CD4-positive, alpha-beta T cell (primary cell): ENCODE data around the gene MXI1. TPM values are rescaled to one million over a fixed set of nuclear protein-coding genes. Genes with fewer than 3 reads are reported as not detected.

Experiments used
- ATAC-seq: fragments of 200-7000 bp; cut with Tn5 transposase; one replicate; pipeline ENCODE4 v1.10.0; 2022; ENCODE audit warnings: mild to moderate bottlenecking; ENCODE audit not compliant: poor library complexity
- CTCF ChIA-PET: fragments of 350-600 bp; sonication (Branson Sonifier 250); formaldehyde crosslinking; loops from one replicate; lab custom pipeline; 2021; ENCODE audit warnings: antibody characterized with exemption, inconsistent platforms; lab: Charles Lee
- POLR2A ChIA-PET: fragments of 350-600 bp; sonication (Branson Sonifier 250); formaldehyde crosslinking; loops from one replicate; lab custom pipeline; 2021; ENCODE audit warnings: antibody characterized with exemption, inconsistent platforms; lab: Charles Lee
- DNase-seq, 14 experiments: peaks; one replicate each; pipeline ENCODE4 v3.0.0-alpha.2; 2013 to 2020; ENCODE audit warnings: mixed read lengths in 2 of 14
- H3K27ac ChIP-seq, 2 donors: one replicate each; pipeline versions ENCODE4 v1.5.1 to v1.7.0; 2013; ENCODE audit warnings: low read length in 2 of 2, low read depth in 1 of 2, mild to moderate bottlenecking in 1 of 2
- H3K27me3 ChIP-seq, 2 experiments: 1 replicate in 1 of 2; 2 replicates in 1 of 2; pipeline versions ENCODE4 v1.6.1 to v1.7.0; 2013; ENCODE audit warnings: low read length in 2 of 2, control low read depth in 1 of 2, mild to moderate bottlenecking in 1 of 2, moderate library complexity in 1 of 2; ENCODE audit not compliant: insufficient read depth in 2 of 2, control insufficient read depth in 1 of 2
- H3K36me3 ChIP-seq: one replicate; pipeline ENCODE4 v1.6.1; 2013; ENCODE audit warnings: low read length, control low read depth; ENCODE audit not compliant: insufficient read depth
- H3K4me1 ChIP-seq: one replicate; pipeline ENCODE4 v1.6.1; 2013; ENCODE audit warnings: low read length, control low read depth; ENCODE audit not compliant: insufficient read depth
- H3K4me3 ChIP-seq: one replicate; pipeline ENCODE4 v1.5.1; 2013; ENCODE audit warnings: mild to moderate bottlenecking, low read length, moderate library complexity
- H3K9me3 ChIP-seq, 2 experiments: 1 replicate in 1 of 2; 2 replicates in 1 of 2; pipeline versions ENCODE4 v1.6.1 to v1.7.0; 2013; ENCODE audit warnings: low read length in 2 of 2, mild to moderate bottlenecking in 2 of 2, control low read depth in 1 of 2, moderate library complexity in 1 of 2; ENCODE audit not compliant: control insufficient read depth in 1 of 2, insufficient read depth in 1 of 2
- H3K27ac Mint-ChIP-seq: one replicate; pipeline ENCODE4 v1.8.0; 2020; ENCODE audit warnings: mixed read lengths
- H3K27me3 Mint-ChIP-seq: one replicate; pipeline ENCODE4 v1.8.0; 2021; ENCODE audit warnings: mixed read lengths
- H3K36me3 Mint-ChIP-seq: one replicate; pipeline ENCODE4 v1.8.0; 2021; ENCODE audit warnings: low read depth, mixed read lengths
- H3K4me1 Mint-ChIP-seq: one replicate; pipeline ENCODE4 v1.8.0; 2021; ENCODE audit warnings: low read depth, mixed read lengths
- H3K4me3 Mint-ChIP-seq: one replicate; pipeline ENCODE4 v1.8.0; 2020; ENCODE audit warnings: mild to moderate bottlenecking, mixed read lengths
- H3K9me3 Mint-ChIP-seq: one replicate; pipeline ENCODE4 v1.8.0; 2020; ENCODE audit warnings: mixed read lengths
- intact Hi-C, 2 experiments: fragments of 100-400 bp; cut with DNase I in 1 of 2; cut with micrococcal nuclease in 1 of 2; formaldehyde crosslinking; loops; one replicate each; pipeline versions ENCODE4 v1.15.1 to v1.9.0; 2023 to 2025; cut with DNase I, micrococcal nuclease
- total RNA-seq, 174 experiments: library from RNA in 2 of 174; stranded (reverse) in 2 of 174; gene quantifications; one replicate each; pipeline ENCODE4 v1.2.3 and lab custom pipeline; 2021 to 2026
- TF ChIP-seq, protein P1 (sequence below): fragments of 200-600 bp; IDR thresholded peaks from one replicate; pipeline ENCODE4 v1.8.0; 2022; ENCODE audit warnings: antibody characterized with exemption, mild to moderate bottlenecking

MXI1 gene
- total RNA-seq, 2 experiments from 2014 or later: 74.3 to 84.3 TPM

DNA sequence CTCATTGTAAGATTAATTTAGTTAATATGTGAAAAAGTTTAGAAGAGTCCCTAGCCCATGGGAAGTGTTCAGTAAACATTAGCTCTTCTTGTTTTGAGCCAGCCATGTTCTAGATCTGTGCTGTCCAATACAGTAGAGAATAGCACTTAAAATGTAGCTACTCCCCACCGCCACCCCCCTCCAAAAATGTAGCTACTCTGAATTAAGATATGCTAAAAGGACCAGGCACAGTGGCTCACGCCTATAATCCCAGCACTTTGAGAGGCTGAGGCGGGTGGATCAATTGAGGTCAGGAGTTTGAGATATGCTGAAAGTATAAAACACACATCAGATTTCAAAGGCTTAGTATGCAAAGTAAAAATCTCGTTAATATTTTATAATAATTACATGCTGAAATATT is 47.3 kb upstream of the MXI1 start:
- H3K27me3 ChIP-seq: peaks cover 43 to 48% of the 10 kb centered on the region in 2 experiments
- no peaks in the 10 kb centered on the region for H3K9me3 ChIP-seq
- H3K4me1 ChIP-seq: peaks cover 19% of the 10 kb centered on the region
- no peak overlapping the region for H3K27ac Mint-ChIP-seq
- H3K9me3 Mint-ChIP-seq: no peaks in the 10 kb centered on the region
- ChIA-PET CTCF (no interaction called here), POLR2A (no interaction called here)
- H3K27me3 Mint-ChIP-seq: peaks cover 84% of the 10 kb centered on the region
- H3K36me3 ChIP-seq: no peaks in the 10 kb centered on the region
- no peak overlapping the region for H3K4me3 Mint-ChIP-seq
- no peaks in the 10 kb centered on the region for H3K36me3 Mint-ChIP-seq
- ATAC-seq (no peak), DNase-seq (no peak)
- H3K4me1 Mint-ChIP-seq: peaks cover 15% of the 10 kb centered on the region
- intact Hi-C loops: no loop called here
- TF ChIP-seq, protein P1, sequence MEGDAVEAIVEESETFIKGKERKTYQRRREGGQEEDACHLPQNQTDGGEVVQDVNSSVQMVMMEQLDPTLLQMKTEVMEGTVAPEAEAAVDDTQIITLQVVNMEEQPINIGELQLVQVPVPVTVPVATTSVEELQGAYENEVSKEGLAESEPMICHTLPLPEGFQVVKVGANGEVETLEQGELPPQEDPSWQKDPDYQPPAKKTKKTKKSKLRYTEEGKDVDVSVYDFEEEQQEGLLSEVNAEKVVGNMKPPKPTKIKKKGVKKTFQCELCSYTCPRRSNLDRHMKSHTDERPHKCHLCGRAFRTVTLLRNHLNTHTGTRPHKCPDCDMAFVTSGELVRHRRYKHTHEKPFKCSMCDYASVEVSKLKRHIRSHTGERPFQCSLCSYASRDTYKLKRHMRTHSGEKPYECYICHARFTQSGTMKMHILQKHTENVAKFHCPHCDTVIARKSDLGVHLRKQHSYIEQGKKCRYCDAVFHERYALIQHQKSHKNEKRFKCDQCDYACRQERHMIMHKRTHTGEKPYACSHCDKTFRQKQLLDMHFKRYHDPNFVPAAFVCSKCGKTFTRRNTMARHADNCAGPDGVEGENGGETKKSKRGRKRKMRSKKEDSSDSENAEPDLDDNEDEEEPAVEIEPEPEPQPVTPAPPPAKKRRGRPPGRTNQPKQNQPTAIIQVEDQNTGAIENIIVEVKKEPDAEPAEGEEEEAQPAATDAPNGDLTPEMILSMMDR: no peak
- H3K27ac ChIP-seq: no peak overlapping the region
- no peak overlapping the region for H3K4me3 ChIP-seq

DNA sequence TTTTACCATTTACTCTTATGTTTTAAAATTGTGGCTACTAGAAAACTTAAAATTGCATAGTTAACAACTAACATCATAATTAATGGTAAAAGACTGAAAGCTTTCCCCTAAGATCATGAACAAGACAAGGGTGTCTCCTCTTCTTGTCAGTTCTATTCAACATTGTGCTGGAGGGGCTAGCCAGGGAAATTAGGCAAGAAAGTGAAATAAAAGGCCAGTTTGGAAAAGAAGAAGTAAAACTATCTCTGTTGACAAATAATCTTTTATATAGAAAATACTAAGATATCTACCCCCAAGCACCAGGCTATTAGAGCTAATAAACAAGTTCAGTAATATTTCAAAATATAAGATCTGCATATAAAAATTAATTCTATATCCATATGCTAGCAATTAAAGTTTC is 46.9 kb upstream of the MXI1 start:
- H3K4me1 Mint-ChIP-seq: peaks cover 11% of the 10 kb centered on the region
- peaks cover 44 to 52% of the 10 kb centered on the region in 2 experiments for H3K27me3 ChIP-seq
- CTCF ChIA-PET: interaction anchor here (1.5 kb wide), 1 partner anchor 22 kb away, joined by 4 read pairs; no protein-coding TSS in a partner anchor
- no peaks in the 10 kb centered on the region for H3K9me3 ChIP-seq
- no peaks in the 10 kb centered on the region for H3K9me3 Mint-ChIP-seq
- DNase-seq: no peak
- POLR2A ChIA-PET: no interaction called here
- H3K36me3 ChIP-seq: no peaks in the 10 kb centered on the region
- no peak overlapping the region for H3K27ac Mint-ChIP-seq
- no peaks in the 10 kb centered on the region for H3K36me3 Mint-ChIP-seq
- no peak overlapping the region for H3K4me3 ChIP-seq
- peaks cover 19% of the 10 kb centered on the region for H3K4me1 ChIP-seq
- intact Hi-C loops: no loop called here
- TF ChIP-seq, protein P1: no peak
- ATAC-seq: no peak
- peaks cover 84% of the 10 kb centered on the region for H3K27me3 Mint-ChIP-seq
- H3K27ac ChIP-seq: no peak overlapping the region
- no peak overlapping the region for H3K4me3 Mint-ChIP-seq

DNA sequence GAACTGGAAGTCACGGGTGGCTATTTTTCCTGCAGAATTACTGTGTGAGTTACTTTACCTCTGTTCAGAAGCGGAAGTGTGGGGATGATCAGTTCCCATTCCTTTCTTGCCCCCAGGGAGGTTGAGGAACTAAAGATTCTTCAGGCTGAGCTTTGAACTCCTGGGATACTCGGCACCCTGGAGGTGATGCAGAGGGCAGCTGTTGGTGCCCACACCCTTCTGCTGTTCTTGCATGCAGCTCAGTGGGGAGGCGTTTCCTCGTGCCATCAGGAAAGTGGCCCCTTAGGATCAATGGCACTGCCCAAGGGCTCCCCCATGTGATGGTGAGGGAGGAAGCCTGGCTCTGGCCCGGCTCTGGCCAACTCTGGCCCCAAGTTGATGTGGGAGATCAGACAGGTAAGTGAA is 44.7 kb upstream of the MXI1 start:
- no peaks in the 10 kb centered on the region for H3K9me3 ChIP-seq
- no peaks in the 10 kb centered on the region for H3K36me3 ChIP-seq
- DNase-seq (no peak), ATAC-seq (no peak)
- Mint-ChIP-seq H3K4me1 (no peaks in the 10 kb centered on the region), H3K9me3 (no peaks in the 10 kb centered on the region), H3K27ac (no peak overlapping the region), H3K36me3 (no peaks in the 10 kb centered on the region), H3K4me3 (no peak overlapping the region), H3K27me3 (peaks cover 87% of the 10 kb centered on the region)
- TF ChIP-seq, protein P1: no peak
- intact Hi-C loops: no loop called here
- H3K27me3 ChIP-seq: peaks cover 57 to 60% of the 10 kb centered on the region in 2 experiments
- H3K4me1 ChIP-seq: peaks cover under 1% of the 10 kb centered on the region
- no peak overlapping the region for H3K4me3 ChIP-seq
- POLR2A ChIA-PET: interaction anchor here (1.4 kb wide), 1 partner anchor 49 kb away, joined by 3 read pairs; no protein-coding TSS in a partner anchor
- CTCF ChIA-PET: no interaction called here
- no peak overlapping the region for H3K27ac ChIP-seq
